ENCODE measurements around the gene SEM1.
"Not testable (repeated sequence)": the region's sequence is repeated elsewhere in the genome, so short reads cannot be mapped to it uniquely, and the experiment has no call there.

DNA sequence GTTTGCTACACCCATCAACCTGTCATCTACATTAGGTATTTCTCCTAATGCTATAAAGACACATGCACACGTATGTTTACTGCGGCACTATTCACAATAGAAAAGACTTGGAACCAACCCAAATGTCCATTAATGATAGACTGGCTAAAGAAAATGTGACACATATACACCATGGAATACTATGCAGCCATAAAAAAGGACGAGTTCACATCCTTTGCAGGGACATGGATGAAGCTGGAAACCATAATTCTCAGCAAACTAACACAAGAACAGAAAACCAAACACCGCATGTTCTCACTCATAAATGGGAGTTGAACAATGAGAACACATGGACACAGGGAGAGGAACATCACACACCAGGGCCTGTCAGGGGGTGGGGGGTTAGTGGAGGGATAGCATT, 66.2 kb downstream of the SEM1 start:
- TF ChIP-seq, protein P1, sequence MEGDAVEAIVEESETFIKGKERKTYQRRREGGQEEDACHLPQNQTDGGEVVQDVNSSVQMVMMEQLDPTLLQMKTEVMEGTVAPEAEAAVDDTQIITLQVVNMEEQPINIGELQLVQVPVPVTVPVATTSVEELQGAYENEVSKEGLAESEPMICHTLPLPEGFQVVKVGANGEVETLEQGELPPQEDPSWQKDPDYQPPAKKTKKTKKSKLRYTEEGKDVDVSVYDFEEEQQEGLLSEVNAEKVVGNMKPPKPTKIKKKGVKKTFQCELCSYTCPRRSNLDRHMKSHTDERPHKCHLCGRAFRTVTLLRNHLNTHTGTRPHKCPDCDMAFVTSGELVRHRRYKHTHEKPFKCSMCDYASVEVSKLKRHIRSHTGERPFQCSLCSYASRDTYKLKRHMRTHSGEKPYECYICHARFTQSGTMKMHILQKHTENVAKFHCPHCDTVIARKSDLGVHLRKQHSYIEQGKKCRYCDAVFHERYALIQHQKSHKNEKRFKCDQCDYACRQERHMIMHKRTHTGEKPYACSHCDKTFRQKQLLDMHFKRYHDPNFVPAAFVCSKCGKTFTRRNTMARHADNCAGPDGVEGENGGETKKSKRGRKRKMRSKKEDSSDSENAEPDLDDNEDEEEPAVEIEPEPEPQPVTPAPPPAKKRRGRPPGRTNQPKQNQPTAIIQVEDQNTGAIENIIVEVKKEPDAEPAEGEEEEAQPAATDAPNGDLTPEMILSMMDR (IDR thresholded peaks at IDR 0.05; ENCODE audit: poor library complexity, severe bottlenecking), result not testable (repeated sequence)
- not testable (repeated sequence) for TF ChIP-seq MXI1 (conservative IDR thresholded peaks at IDR 0.05; ENCODE audit: poor library complexity, severe bottlenecking); TAF1 (IDR thresholded peaks at IDR 0.05; ENCODE audit: low read depth); EP300 (conservative IDR thresholded peaks at IDR 0.05; ENCODE audit: poor library complexity, severe bottlenecking); EZH2 (IDR thresholded peaks at IDR 0.05; ENCODE audit: borderline replicate concordance, insufficient read depth, low read length, poor library complexity, severe bottlenecking)
- TF ChIP-seq, protein P2, sequence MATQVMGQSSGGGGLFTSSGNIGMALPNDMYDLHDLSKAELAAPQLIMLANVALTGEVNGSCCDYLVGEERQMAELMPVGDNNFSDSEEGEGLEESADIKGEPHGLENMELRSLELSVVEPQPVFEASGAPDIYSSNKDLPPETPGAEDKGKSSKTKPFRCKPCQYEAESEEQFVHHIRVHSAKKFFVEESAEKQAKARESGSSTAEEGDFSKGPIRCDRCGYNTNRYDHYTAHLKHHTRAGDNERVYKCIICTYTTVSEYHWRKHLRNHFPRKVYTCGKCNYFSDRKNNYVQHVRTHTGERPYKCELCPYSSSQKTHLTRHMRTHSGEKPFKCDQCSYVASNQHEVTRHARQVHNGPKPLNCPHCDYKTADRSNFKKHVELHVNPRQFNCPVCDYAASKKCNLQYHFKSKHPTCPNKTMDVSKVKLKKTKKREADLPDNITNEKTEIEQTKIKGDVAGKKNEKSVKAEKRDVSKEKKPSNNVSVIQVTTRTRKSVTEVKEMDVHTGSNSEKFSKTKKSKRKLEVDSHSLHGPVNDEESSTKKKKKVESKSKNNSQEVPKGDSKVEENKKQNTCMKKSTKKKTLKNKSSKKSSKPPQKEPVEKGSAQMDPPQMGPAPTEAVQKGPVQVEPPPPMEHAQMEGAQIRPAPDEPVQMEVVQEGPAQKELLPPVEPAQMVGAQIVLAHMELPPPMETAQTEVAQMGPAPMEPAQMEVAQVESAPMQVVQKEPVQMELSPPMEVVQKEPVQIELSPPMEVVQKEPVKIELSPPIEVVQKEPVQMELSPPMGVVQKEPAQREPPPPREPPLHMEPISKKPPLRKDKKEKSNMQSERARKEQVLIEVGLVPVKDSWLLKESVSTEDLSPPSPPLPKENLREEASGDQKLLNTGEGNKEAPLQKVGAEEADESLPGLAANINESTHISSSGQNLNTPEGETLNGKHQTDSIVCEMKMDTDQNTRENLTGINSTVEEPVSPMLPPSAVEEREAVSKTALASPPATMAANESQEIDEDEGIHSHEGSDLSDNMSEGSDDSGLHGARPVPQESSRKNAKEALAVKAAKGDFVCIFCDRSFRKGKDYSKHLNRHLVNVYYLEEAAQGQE (IDR thresholded peaks at IDR 0.05; ENCODE audit: borderline replicate concordance), result not testable (repeated sequence)

Data from neural cell (in vitro differentiated cells).